Activated CD8-positive, alpha-beta memory T cell treated with anti-CD3 and anti-CD28 coated beads, Interleukin-2, amount 10 ng/mL, durations not matched to agents 7 days and 5 days (primary cell): ENCODE results near the gene C6orf15. TPM values are rescaled to one million over a fixed set of nuclear protein-coding genes. Genes with fewer than 3 reads are reported as not detected.

Source experiments
- ATAC-seq: fragments of 150-1000 bp; cut with Tn5 transposase; one replicate; pipeline ENCODE4 v1.10.0; 2021; ENCODE audit warnings: moderate library complexity
- CTCF ChIA-PET: fragments of 350-600 bp; sonication (Branson Sonifier 250); formaldehyde crosslinking; loops from one replicate; lab custom pipeline; 2021; ENCODE audit warnings: antibody characterized with exemption; lab: Charles Lee
- DNase-seq: peaks from one replicate; pipeline ENCODE4 v3.0.0-alpha.2; 2020
- H3K27ac Mint-ChIP-seq: one replicate; pipeline ENCODE4 v1.8.0; 2021; ENCODE audit warnings: mild to moderate bottlenecking, mixed read lengths
- H3K27me3 Mint-ChIP-seq: one replicate; pipeline ENCODE4 v1.8.0; 2021; ENCODE audit warnings: mixed read lengths
- H3K36me3 Mint-ChIP-seq: one replicate; pipeline ENCODE4 v1.8.0; 2021; ENCODE audit warnings: mild to moderate bottlenecking, mixed read lengths
- H3K4me1 Mint-ChIP-seq: one replicate; pipeline ENCODE4 v1.8.0; 2021; ENCODE audit warnings: mixed read lengths
- H3K4me3 Mint-ChIP-seq: one replicate; pipeline ENCODE4 v1.8.0; 2021; ENCODE audit warnings: mild to moderate bottlenecking, moderate library complexity, mixed read lengths
- H3K9me3 Mint-ChIP-seq: one replicate; pipeline ENCODE4 v1.8.0; 2022; ENCODE audit warnings: low read depth, mixed read lengths
- total RNA-seq, 2 experiments: library from RNA; stranded (reverse); gene quantifications; one replicate each; pipeline ENCODE4 v1.2.3, GENCODE V29; 2021

Gene C6orf15
- total RNA-seq, 2 experiments from 2014 or later: not detected

DNA sequence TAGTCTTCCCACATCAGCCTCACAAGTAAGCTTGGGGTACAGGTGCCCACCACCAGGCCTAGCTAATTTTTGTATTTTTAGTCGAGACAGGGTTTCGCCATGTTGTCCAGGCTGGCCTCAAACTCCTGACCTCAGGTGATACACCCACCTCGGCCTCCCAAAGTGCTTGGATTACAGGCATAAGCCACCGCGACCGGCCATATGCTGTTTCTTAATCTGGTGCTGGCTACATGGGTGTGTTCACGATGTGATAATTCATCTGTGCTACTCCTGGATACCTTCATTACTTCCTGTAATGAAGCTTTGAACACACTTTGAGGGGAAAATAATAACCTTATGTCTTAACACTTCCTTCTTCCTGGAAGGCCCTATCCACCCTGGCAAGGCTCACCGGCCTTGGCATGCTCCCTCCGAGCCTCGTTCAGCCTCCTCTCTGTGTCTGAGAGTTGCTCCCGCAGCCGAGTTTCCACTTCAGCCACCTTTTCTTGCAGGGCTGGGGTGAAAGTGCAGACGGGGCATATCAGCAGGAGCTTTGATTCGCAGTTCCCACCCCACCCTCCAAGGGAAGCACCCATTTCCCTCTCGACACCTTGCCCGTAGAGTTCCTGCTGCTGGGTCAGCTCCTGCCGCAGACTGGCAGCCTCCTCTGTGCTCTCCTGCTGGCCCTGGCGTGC is 32.1 kb upstream of the C6orf15 start:
- ATAC-seq: no peak
- CTCF ChIA-PET: interaction anchor here (1.2 to 1.9 kb wide), 3 partner anchors 13 to 48 kb away, joined by 3 to 6 read pairs (median 4); partner anchors contain the start of gene TCF19

DNA sequence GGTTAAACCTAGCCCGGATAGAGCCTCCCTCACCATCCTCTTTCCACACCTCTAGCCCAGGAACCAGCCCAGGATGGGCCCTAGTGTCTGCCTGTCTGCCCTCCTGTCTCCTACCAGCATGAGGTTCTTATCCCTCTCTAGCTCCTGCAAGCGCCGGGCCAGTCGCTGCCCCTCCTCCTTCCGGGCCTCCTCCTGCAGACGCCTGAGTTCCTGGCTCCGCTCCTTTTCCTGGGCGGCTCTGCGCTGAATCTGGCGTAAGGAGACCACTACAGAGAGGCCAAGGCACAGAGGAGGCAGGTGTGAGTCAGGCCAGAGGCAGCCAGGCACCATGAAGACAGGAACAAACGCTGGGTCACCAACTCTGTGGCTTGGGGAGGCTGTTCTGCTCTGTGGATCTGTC is 30.8 kb upstream of the C6orf15 start:
- H3K27me3 Mint-ChIP-seq: no peaks in the 10 kb centered on the region
- no peak overlapping the region for H3K4me3 Mint-ChIP-seq
- CTCF ChIA-PET: interaction anchor here (1.3 to 1.5 kb wide), 2 partner anchors 14 to 224 kb away, joined by 5 to 9 read pairs; no protein-coding TSS in a partner anchor
- DNase-seq (no peak), ATAC-seq (no peak)
- peaks cover 3% of the 10 kb centered on the region for H3K4me1 Mint-ChIP-seq
- no peaks in the 10 kb centered on the region for H3K9me3 Mint-ChIP-seq
- H3K27ac Mint-ChIP-seq: no peak overlapping the region
- H3K36me3 Mint-ChIP-seq: peaks cover 3% of the 10 kb centered on the region

More for the DNA sequence above, 32.1 kb upstream of the C6orf15 start:
- Mint-ChIP-seq H3K27me3 (no peaks in the 10 kb centered on the region), H3K27ac (no peak overlapping the region), H3K9me3 (no peaks in the 10 kb centered on the region), H3K36me3 (peaks cover 4% of the 10 kb centered on the region), H3K4me3 (no peak overlapping the region), H3K4me1 (peaks cover 3% of the 10 kb centered on the region)
- no peak for DNase-seq

DNA sequence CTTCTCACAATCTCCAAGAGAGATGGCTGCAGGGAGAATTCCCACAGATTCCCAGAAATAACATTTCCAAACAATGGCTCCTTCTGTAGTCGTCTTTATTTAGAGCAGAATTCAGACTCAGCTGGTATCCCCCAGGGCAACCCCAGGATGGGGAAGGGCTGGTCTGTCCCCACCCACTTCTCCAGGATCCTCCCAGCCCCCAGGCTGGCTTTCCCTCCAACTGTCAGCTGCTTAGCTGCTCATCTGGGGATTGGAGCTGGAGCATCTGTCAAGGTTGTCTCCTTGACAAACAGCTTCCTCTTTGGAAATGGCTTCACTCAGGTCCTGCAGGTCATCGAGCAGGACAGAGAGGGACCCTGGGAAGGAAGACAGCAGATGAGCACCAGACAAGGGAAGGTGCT is 30.0 kb upstream of the C6orf15 start:
- DNase-seq: no peak
- Mint-ChIP-seq H3K27ac (no peak overlapping the region), H3K4me3 (no peak overlapping the region), H3K36me3 (peaks cover 3% of the 10 kb centered on the region), H3K27me3 (no peaks in the 10 kb centered on the region), H3K9me3 (no peaks in the 10 kb centered on the region), H3K4me1 (peaks cover 4% of the 10 kb centered on the region)
- no peak for ATAC-seq
- CTCF ChIA-PET: interaction anchor here (1.3 to 1.5 kb wide), 2 partner anchors 14 to 225 kb away, joined by 5 to 9 read pairs; no protein-coding TSS in a partner anchor

DNA sequence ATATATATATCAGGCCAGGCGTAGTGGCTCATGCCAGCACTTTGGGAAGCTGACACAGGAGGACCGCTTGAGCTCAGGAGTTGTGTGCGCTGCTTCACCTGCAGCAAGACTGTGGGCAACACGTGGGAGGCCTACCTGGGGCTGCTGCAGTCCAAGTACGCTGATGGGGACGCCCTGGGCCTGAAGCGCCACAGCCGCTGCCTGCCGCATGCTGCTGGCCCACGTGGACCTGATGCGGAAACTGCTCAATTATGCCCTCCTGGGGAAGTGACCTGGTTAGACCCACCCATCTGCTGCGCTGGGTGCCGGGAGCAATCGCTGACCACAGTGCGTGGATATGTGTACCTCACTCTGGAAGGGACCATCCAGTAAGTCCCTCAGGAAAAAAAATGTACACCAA is 28.3 kb upstream of the C6orf15 start:
- H3K9me3 Mint-ChIP-seq: no peaks in the 10 kb centered on the region
- CTCF ChIA-PET: interaction anchor here (1.3 to 2.0 kb wide), 3 partner anchors 11 to 56 kb away, joined by 3 to 6 read pairs (median 4); no protein-coding TSS in a partner anchor
- H3K27me3 Mint-ChIP-seq: no peaks in the 10 kb centered on the region

DNA sequence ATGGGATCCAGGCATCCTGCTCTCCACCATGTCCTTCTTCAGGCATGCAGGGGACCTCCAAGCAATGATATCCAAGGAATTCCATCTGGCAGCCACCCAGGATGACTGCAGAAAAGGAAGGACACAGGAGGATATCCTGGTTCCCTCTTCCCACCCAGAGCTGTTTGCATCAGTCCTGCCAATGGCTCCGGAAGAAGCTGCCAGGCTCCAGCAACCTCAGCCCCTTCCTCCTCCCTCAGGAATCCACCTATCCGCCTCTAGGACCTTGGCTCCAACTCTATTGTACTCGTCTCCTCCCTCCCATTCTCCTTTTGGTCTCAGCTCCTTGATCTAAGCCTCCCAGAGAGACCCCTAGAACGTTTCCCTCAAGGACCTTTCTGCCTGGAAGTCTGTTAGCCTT is 27.2 kb upstream of the C6orf15 start:
- Mint-ChIP-seq H3K4me3 (no peak overlapping the region), H3K27me3 (no peaks in the 10 kb centered on the region), H3K36me3 (no peaks in the 10 kb centered on the region), H3K9me3 (no peaks in the 10 kb centered on the region), H3K4me1 (peaks cover 4% of the 10 kb centered on the region), H3K27ac (no peak overlapping the region)
- ATAC-seq: no peak
- CTCF ChIA-PET: interaction anchor here (1.0 to 5.0 kb wide), 5 partner anchors 12 to 227 kb away, joined by 3 to 80 read pairs (median 23); no protein-coding TSS in a partner anchor
- no peak for DNase-seq

More for the DNA sequence above, 28.3 kb upstream of the C6orf15 start:
- Mint-ChIP-seq H3K36me3 (no peaks in the 10 kb centered on the region), H3K4me1 (peaks cover 4% of the 10 kb centered on the region), H3K27ac (no peak overlapping the region), H3K4me3 (no peak overlapping the region)
- DNase-seq (no peak), ATAC-seq (no peak)

DNA sequence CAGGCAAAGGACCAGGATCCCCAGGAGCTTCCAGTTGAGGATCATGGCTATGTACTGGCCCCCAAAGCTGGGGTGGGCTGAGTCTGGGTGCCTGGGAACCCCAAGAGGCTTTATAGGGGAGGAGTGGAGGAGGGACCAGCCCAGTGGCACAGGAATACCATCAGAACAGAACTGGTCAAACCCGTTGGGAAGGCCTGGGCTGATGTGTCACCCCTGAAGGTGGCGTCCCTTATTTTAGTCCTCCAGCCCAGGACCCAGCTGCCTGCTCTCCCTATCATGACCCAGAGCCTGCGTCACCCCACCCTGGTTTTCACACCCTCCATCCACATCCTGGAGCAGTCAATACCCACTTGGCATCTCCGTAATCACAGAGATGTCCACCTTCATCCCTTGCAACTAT is 26.6 kb upstream of the C6orf15 start, which contains the start of gene PSORS1C2:
PSORS1C2 (minus strand) TSS at position 85 of the 400 bp plus-strand sequence; CDS start at position 45, 40 bp downstream.
- Mint-ChIP-seq H3K36me3 (no peaks in the 10 kb centered on the region), H3K27me3 (no peaks in the 10 kb centered on the region), H3K4me1 (peaks cover 4% of the 10 kb centered on the region), H3K4me3 (no peak within 1 kb of the TSS), H3K27ac (no peak within 1 kb of the TSS), H3K9me3 (no peaks in the 10 kb centered on the region)
- no peak for ATAC-seq
- no peak for DNase-seq
- CTCF ChIA-PET: interaction anchor here (1.0 to 5.0 kb wide), 5 partner anchors 11 to 227 kb away, joined by 3 to 80 read pairs (median 23); no protein-coding TSS in a partner anchor

DNA sequence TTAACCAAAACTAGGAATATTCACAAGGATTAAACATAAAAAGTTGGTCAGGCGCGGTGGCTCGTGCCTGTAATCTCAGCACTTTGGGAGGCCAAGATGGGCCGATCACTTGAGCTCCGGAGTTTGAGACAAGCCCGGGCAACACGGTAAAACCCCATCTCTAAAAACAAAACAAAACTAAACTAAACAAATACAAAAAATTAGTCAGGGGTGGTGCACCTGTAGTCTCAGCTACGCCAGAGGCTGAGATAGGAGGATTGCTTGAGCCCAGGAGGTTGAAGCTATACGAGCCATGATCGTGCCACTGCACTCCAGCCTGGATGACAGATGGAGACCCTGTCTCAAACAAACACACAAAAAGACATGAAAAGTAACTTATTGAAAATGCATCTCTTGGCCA is 23.3 kb upstream of the C6orf15 start:
- CTCF ChIA-PET: interaction anchor here (0.7 to 5.0 kb wide), 4 partner anchors 57 to 241 kb away, joined by 3 to 80 read pairs (median 3); no protein-coding TSS in a partner anchor
- no peak overlapping the region for H3K27ac Mint-ChIP-seq
- ATAC-seq (no peak), DNase-seq (no peak)
- H3K27me3 Mint-ChIP-seq: no peaks in the 10 kb centered on the region
- H3K36me3 Mint-ChIP-seq: no peaks in the 10 kb centered on the region
- H3K4me3 Mint-ChIP-seq: no peak overlapping the region
- peaks cover 4% of the 10 kb centered on the region for H3K4me1 Mint-ChIP-seq
- no peaks in the 10 kb centered on the region for H3K9me3 Mint-ChIP-seq

DNA sequence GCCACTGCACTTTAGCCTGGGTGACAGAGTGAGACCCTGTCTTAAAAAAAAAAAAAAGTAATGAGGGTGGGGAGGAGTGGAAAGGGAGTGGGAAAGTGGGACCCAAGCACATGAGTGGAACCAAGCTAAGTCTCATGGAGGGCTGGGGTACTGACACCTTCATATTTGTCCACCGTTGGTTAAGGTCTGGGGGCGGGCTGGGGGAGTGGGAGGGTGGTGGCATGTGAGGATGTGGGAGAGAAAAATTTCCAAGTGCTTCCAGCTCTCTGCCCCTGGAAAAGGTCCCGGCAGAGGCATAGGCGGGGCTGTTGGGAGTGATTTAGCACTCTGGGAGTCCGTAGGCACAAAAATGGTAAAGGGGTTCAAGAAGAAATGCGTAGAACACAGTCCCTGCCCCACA is 20.4 kb upstream of the C6orf15 start:
- H3K4me3 Mint-ChIP-seq: no peak overlapping the region
- peaks cover 17% of the 10 kb centered on the region for H3K27me3 Mint-ChIP-seq
- no peak for DNase-seq
- no peak overlapping the region for H3K27ac Mint-ChIP-seq
- no peaks in the 10 kb centered on the region for H3K9me3 Mint-ChIP-seq
- H3K36me3 Mint-ChIP-seq: no peaks in the 10 kb centered on the region
- CTCF ChIA-PET: interaction anchor here (1.2 to 2.6 kb wide), 3 partner anchors 39 to 234 kb away, joined by 3 to 13 read pairs (median 3); no protein-coding TSS in a partner anchor
- no peak for ATAC-seq
- H3K4me1 Mint-ChIP-seq: peaks cover 4% of the 10 kb centered on the region

DNA sequence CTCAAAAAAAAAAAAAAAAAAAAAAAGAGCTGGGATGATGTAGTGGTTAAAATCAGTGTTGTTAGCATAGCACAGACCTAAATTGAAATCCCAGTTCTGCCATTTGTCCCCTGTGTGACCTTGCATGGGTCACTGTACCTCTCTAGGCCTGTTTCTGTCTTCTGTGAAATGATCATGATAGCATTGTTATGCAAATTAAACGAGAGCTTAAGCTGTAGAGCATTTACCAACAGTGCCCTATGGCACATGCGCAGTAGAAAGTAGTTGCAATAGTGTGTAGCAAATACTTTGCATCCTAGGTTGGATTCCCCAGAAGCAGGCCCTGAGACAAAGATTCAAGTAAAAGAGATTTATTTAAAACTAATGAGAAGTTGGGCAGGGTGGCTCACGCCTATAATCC is 19.2 kb upstream of the C6orf15 start:
- Mint-ChIP-seq H3K36me3 (no peaks in the 10 kb centered on the region), H3K27me3 (peaks cover 18% of the 10 kb centered on the region), H3K4me1 (no peaks in the 10 kb centered on the region), H3K4me3 (no peak overlapping the region), H3K27ac (no peak overlapping the region), H3K9me3 (no peaks in the 10 kb centered on the region)
- no peak for ATAC-seq
- DNase-seq: no peak
- CTCF ChIA-PET: interaction anchor here (0.6 to 1.9 kb wide), 5 partner anchors 13 to 321 kb away, joined by 3 to 6 read pairs (median 4); no protein-coding TSS in a partner anchor

DNA sequence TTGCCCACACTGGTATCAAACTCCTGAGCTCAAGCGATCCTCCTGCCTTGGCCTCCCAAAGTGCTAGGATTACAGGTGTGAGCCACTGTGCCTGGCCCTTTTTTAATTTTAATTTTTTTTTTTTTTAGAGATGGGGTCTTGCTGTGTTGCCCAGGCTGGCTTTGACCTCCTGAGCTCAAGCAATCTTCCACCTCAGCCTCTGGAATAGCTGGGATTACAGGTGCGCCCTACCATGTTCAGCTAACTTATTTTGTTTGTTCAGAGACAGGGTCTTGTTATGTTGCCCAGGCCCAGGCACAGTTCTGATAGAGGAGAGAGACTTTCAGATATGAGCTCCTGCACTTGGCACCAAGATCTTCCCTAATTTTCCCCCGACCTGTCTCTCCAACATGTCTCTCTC is 18.4 kb upstream of the C6orf15 start:
- H3K27me3 Mint-ChIP-seq: peaks cover 18% of the 10 kb centered on the region
- no peaks in the 10 kb centered on the region for H3K9me3 Mint-ChIP-seq
- CTCF ChIA-PET: interaction anchor here (1.5 to 2.5 kb wide), 5 partner anchors 10 to 64 kb away, joined by 3 to 8 read pairs (median 6); no protein-coding TSS in a partner anchor
- no peaks in the 10 kb centered on the region for H3K36me3 Mint-ChIP-seq
- H3K27ac Mint-ChIP-seq: no peak overlapping the region
- H3K4me1 Mint-ChIP-seq: no peaks in the 10 kb centered on the region
- DNase-seq (no peak), ATAC-seq (no peak)
- H3K4me3 Mint-ChIP-seq: no peak overlapping the region

DNA sequence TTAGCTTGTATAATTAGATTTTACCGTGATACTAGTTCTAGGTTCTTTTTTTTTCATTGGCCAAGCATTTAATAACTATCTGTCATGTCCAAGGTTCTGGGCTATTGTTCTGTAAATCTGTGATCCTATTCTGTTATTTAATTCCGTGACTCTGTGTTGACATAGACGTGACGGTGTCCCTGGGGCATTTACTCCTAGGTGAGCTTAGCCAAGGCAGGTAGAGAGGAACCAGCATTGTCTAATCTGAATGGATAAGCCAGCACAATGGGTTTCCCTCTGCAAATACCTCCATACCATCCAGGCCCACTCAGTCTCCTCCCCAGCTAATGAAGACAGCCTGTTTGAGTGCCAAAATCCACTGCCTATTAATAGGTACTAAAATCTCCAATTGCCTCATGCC is 16.8 kb upstream of the C6orf15 start:
- no peak overlapping the region for H3K27ac Mint-ChIP-seq
- CTCF ChIA-PET: interaction anchor here (0.7 to 4.2 kb wide), 17 partner anchors 9 to 247 kb away, joined by 3 to 23 read pairs (median 5); partner anchors contain the start of gene PSORS1C2
- H3K4me1 Mint-ChIP-seq: no peaks in the 10 kb centered on the region
- DNase-seq (no peak), ATAC-seq (no peak)
- no peaks in the 10 kb centered on the region for H3K9me3 Mint-ChIP-seq
- H3K27me3 Mint-ChIP-seq: peaks cover 18% of the 10 kb centered on the region
- no peaks in the 10 kb centered on the region for H3K36me3 Mint-ChIP-seq
- H3K4me3 Mint-ChIP-seq: no peak overlapping the region

DNA sequence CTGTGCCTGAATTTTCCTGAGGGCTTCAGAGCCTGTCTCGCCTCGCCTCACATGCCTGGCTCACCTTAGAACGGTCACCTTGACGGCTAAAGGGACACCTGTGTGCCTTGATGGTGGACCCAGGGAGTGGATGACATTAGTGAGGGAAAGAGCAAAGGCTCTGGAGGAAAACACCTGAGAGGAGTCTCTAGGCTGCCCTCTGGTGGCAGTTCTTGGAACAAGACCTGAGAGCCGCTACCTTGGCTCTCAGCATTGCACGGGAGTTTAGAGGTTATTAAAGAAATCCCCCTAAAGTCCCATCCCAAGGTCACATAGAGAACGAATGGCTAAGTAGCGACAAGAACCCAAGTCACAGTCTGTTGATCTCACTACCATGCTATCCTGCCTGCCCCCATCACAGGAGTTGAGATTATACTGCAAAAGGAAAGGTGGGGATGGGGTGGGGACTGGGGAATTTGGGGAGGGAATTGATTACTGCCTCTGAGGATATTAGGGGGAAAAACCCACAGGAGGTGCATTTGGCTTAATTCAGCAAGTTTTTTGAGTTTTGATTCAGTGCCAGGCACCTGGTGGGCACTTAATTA is 15.8 kb upstream of the C6orf15 start:
- no peak overlapping the region for H3K4me3 Mint-ChIP-seq
- DNase-seq (peak; percentile 82), ATAC-seq (peak; percentile 80)
- peaks cover 18% of the 10 kb centered on the region for H3K27me3 Mint-ChIP-seq
- H3K4me1 Mint-ChIP-seq: no peaks in the 10 kb centered on the region
- no peaks in the 10 kb centered on the region for H3K9me3 Mint-ChIP-seq
- CTCF ChIA-PET: interaction anchor here (0.7 to 4.2 kb wide), 18 partner anchors 10 to 248 kb away, joined by 3 to 23 read pairs (median 5); partner anchors contain the start of gene PSORS1C2
- no peak overlapping the region for H3K27ac Mint-ChIP-seq
- H3K36me3 Mint-ChIP-seq: no peaks in the 10 kb centered on the region
